Karpas-422 (cell line): Measurements from ENCODE around the gene PSMB10. TPM values are rescaled to one million over a fixed set of nuclear protein-coding genes. Genes with fewer than 3 reads are reported as not detected.

Experiments used
- DNase-seq: peaks from one replicate; pipeline ENCODE4 v3.0.0-alpha.2; 2015
- H2AFZ ChIP-seq: fragments of 200-600 bp; sonication (generic); 2 replicates; pipeline ENCODE4 v1.6.1; 2014; ENCODE audit warnings: antibody characterized with exemption, low read length, mixed read lengths
- H3K27ac ChIP-seq: fragments of 200-600 bp; sonication (generic); 2 replicates; pipeline ENCODE4 v1.5.1; 2014; ENCODE audit warnings: mild to moderate bottlenecking, low read length, moderate library complexity
- H3K27me3 ChIP-seq: fragments of 200-600 bp; sonication (generic); 2 replicates; pipeline ENCODE4 v1.6.1; 2014; ENCODE audit warnings: low read length, mixed read lengths
- H3K36me3 ChIP-seq: fragments of 200-600 bp; sonication (generic); 2 replicates; pipeline ENCODE4 v1.6.1; 2014; ENCODE audit warnings: low read length, mixed read lengths; ENCODE audit not compliant: insufficient read depth
- H3K4me1 ChIP-seq: fragments of 200-600 bp; sonication (generic); 2 replicates; pipeline ENCODE4 v1.6.1; 2014; ENCODE audit warnings: mild to moderate bottlenecking, low read length, mixed read lengths
- H3K4me2 ChIP-seq: fragments of 200-600 bp; sonication (generic); 2 replicates; pipeline ENCODE4 v1.6.1; 2014; ENCODE audit warnings: low read length, low read depth, mild to moderate bottlenecking; ENCODE audit not compliant: poor library complexity, severe bottlenecking
- H3K4me3 ChIP-seq: fragments of 200-600 bp; sonication (generic); 2 replicates; pipeline ENCODE4 v1.5.1; 2014; ENCODE audit warnings: mild to moderate bottlenecking, antibody characterized with exemption, low read length, mixed read lengths
- H3K79me2 ChIP-seq: fragments of 200-600 bp; sonication (generic); 2 replicates; pipeline ENCODE4 v1.6.1; 2014; ENCODE audit warnings: mild to moderate bottlenecking, low read length, mixed read lengths
- H3K9ac ChIP-seq: fragments of 200-600 bp; sonication (generic); 2 replicates; pipeline ENCODE4 v1.6.0; 2014; ENCODE audit warnings: low read length
- H3K9me2 ChIP-seq: fragments of 200-600 bp; sonication (generic), shearing (Covaris generic); replicated peaks from 2 replicates; pipeline ENCODE4 v1.6.0; 2014; ENCODE audit warnings: mild to moderate bottlenecking, low read length, moderate library complexity; ENCODE audit not compliant: insufficient read depth
- H3K9me3 ChIP-seq: fragments of 300-700, 200-600 bp; sonication (generic); 2 replicates; pipeline ENCODE4 v1.6.1; 2014; ENCODE audit warnings: low read length, mixed read lengths
- H4K20me1 ChIP-seq: fragments of 200-600 bp; sonication (generic); 2 replicates; pipeline ENCODE4 v1.6.1; 2014; ENCODE audit warnings: mild to moderate bottlenecking, antibody characterized with exemption, low read length, low read depth; ENCODE audit not compliant: insufficient read depth
- total RNA-seq: library from RNA; depleted of rRNA; stranded (reverse); fragments of >200 nt; shearing (Covaris generic); gene quantifications from 2 replicates; pipeline ENCODE4 v1.2.3, GENCODE V29; 2014; ENCODE audit warnings: low replicate concordance

The PSMB10 gene
- total RNA-seq, 1 experiment from 2014 or later: 92.4 TPM

DNA sequence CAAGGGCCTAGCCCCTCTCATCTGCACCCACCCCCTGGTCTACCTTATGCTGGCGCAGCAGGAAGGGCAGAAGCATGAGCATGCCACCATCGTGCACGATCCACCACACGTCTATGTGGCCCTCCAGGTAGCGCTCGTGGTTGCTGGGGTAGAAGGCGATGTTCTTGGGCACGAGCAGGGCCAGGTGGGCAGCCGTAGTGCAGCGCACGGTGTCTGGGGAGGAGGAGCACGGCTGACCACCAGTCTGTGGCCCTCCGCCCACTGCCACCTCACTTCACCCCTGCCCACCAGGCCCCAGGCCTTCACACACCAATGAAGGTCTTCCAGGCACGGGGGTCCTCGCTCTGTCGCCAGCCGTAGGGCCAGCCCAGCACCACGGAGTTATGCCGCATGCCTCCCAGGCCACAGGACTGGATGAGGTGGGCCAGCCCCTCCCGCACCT lies 9.5 kb upstream of the PSMB10 start:
- H3K9me3 ChIP-seq: no peaks in the 10 kb centered on the region
- H3K4me2 ChIP-seq: no peak overlapping the region
- no peak overlapping the region for H3K27ac ChIP-seq
- H3K27me3 ChIP-seq: no peaks in the 10 kb centered on the region
- no peak overlapping the region for H2AFZ ChIP-seq
- H4K20me1 ChIP-seq: peaks cover 8% of the 10 kb centered on the region; the same call in 1 of the 2 replicates
- H3K79me2 ChIP-seq: no peaks in the 10 kb centered on the region
- H3K4me3 ChIP-seq: no peak overlapping the region
- no peaks in the 10 kb centered on the region for H3K9me2 ChIP-seq
- DNase-seq: no peak
- no peak overlapping the region for H3K9ac ChIP-seq
- H3K4me1 ChIP-seq: peaks cover 7% of the 10 kb centered on the region; the same call in 1 of the 2 replicates
- no peaks in the 10 kb centered on the region for H3K36me3 ChIP-seq

DNA sequence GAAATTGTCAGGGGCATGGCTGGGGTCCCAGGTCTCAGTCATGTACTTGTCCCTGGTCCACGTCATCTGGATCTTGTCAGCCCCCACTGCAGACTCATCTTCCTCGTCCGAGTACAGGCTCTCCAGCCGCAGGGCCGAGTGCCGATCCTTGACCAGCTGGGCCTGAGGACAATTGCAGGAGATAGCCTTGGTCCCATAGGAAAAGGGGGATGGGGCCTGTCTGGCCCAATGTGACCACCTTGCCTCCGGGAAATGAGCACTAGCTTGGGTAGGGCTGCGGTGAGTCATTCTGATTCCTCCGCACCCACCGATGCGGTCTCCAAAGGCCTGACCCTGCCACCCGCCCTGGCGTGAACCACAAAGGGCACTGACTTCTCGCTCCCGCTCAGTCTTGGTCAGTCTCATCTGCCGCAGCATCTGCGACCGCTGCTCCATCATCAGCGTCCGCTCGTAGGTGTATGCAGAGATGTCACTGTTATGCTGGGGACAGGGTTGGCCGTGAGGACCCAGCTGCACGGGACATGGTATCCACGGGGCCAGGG lies 8.8 kb upstream of the PSMB10 start:
- Histone ChIP-seq H3K4me2 (no peak overlapping the region), H3K4me3 (no peak overlapping the region), H3K79me2 (no peaks in the 10 kb centered on the region), H4K20me1 (peaks cover 8% of the 10 kb centered on the region; the same call in 1 of the 2 replicates), H3K9me2 (no peaks in the 10 kb centered on the region), H3K36me3 (no peaks in the 10 kb centered on the region), H3K9ac (no peak overlapping the region), H3K4me1 (peaks cover 7% of the 10 kb centered on the region; the same call in 1 of the 2 replicates), H3K27me3 (no peaks in the 10 kb centered on the region), H2AFZ (no peak overlapping the region), H3K9me3 (no peaks in the 10 kb centered on the region), H3K27ac (no peak overlapping the region)
- no peak for DNase-seq

- Histone ChIP-seq H2AFZ (no peak overlapping the region), H3K4me3 (no peak overlapping the region), H3K9me2 (no peaks in the 10 kb centered on the region), H3K27ac (no peak overlapping the region), H3K79me2 (no peaks in the 10 kb centered on the region), H3K4me2 (no peak overlapping the region), H3K36me3 (no peaks in the 10 kb centered on the region), H3K9me3 (no peaks in the 10 kb centered on the region), H3K27me3 (no peaks in the 10 kb centered on the region), H4K20me1 (peaks cover 8% of the 10 kb centered on the region; the same call in 1 of the 2 replicates), H3K9ac (no peak overlapping the region), H3K4me1 (peaks cover 7% of the 10 kb centered on the region; the same call in 1 of the 2 replicates)
- DNase-seq: no peak
These were observed 8.2 kb upstream of the PSMB10 start for GRCh38 chr16:67944690-67945391.

GRCh38 chr16:67943619-67944504 lies 7.2 kb upstream of the PSMB10 start, which contains the start of gene LCAT:
LCAT (minus strand) TSS chr16:67944120; CDS start chr16:67944101, 19 bp downstream.
- Histone ChIP-seq H3K4me1 (peaks cover 7% of the 10 kb centered on the region; the same call in 1 of the 2 replicates), H3K36me3 (no peaks in the 10 kb centered on the region), H3K9me2 (no peaks in the 10 kb centered on the region), H4K20me1 (peaks cover 8% of the 10 kb centered on the region; the same call in 1 of the 2 replicates), H3K79me2 (peaks cover 3% of the 10 kb centered on the region; the same call in 1 of the 2 replicates), H3K4me3 (no peak within 1 kb of the TSS), H3K9ac (no peak within 1 kb of the TSS), H3K4me2 (no peak within 1 kb of the TSS), H3K27me3 (no peaks in the 10 kb centered on the region), H3K27ac (no peak within 1 kb of the TSS), H2AFZ (no peak within 1 kb of the TSS), H3K9me3 (no peaks in the 10 kb centered on the region)
- no peak for DNase-seq

- Histone ChIP-seq H4K20me1 (peaks cover 8% of the 10 kb centered on the region; the same call in 1 of the 2 replicates), H3K9ac (no peak overlapping the region), H3K9me3 (no peaks in the 10 kb centered on the region), H3K4me1 (peaks cover 7% of the 10 kb centered on the region; the same call in 1 of the 2 replicates), H3K9me2 (no peaks in the 10 kb centered on the region), H2AFZ (no peak overlapping the region), H3K27ac (no peak overlapping the region), H3K4me2 (no peak overlapping the region), H3K4me3 (no peak overlapping the region), H3K27me3 (no peaks in the 10 kb centered on the region), H3K36me3 (no peaks in the 10 kb centered on the region), H3K79me2 (peaks cover 3% of the 10 kb centered on the region; the same call in 1 of the 2 replicates)
- DNase-seq: no peak
These were observed 6.6 kb upstream of the PSMB10 start for GRCh38 chr16:67943256-67943618.

- no peak for DNase-seq
- H3K4me3 ChIP-seq: no peak overlapping the region
- no peak overlapping the region for H2AFZ ChIP-seq
- no peaks in the 10 kb centered on the region for H3K9me3 ChIP-seq
- no peak overlapping the region for H3K9ac ChIP-seq
- peaks cover 7% of the 10 kb centered on the region for H3K79me2 ChIP-seq
- H4K20me1 ChIP-seq: peaks cover 8% of the 10 kb centered on the region; the same call in 1 of the 2 replicates
- H3K36me3 ChIP-seq: no peaks in the 10 kb centered on the region
- H3K4me2 ChIP-seq: no peak overlapping the region
- H3K9me2 ChIP-seq: no peaks in the 10 kb centered on the region
- peaks cover 11% of the 10 kb centered on the region; the same call in 1 of the 2 replicates for H3K4me1 ChIP-seq
- H3K27ac ChIP-seq: no peak overlapping the region
- no peaks in the 10 kb centered on the region for H3K27me3 ChIP-seq
These were observed 6.0 kb upstream of the PSMB10 start for GRCh38 chr16:67942510-67943255.

- no peaks in the 10 kb centered on the region for H3K27me3 ChIP-seq
- no peaks in the 10 kb centered on the region for H3K36me3 ChIP-seq
- no peaks in the 10 kb centered on the region for H3K9me2 ChIP-seq
- DNase-seq: peak; percentile 81
- H2AFZ ChIP-seq: no peak overlapping the region
- peaks cover 12% of the 10 kb centered on the region for H3K79me2 ChIP-seq
- H3K4me3 ChIP-seq: no peak overlapping the region
- peaks cover 8% of the 10 kb centered on the region; the same call in 1 of the 2 replicates for H4K20me1 ChIP-seq
- H3K9ac ChIP-seq: no peak overlapping the region
- H3K4me1 ChIP-seq: peaks cover 16% of the 10 kb centered on the region
- no peaks in the 10 kb centered on the region for H3K9me3 ChIP-seq
- H3K27ac ChIP-seq: no peak overlapping the region
- H3K4me2 ChIP-seq: no peak overlapping the region
These were observed 5.5 kb upstream of the PSMB10 start for GRCh38 chr16:67942200-67942509.
